Measurements from ENCODE around the gene MMRN2.

- no peak for TF ChIP-seq POLR2A (IDR thresholded peaks at IDR 0.05)
- TF ChIP-seq CTCF (IDR thresholded peaks at IDR 0.05) = no peak
Observed at GRCh38 chr10:86951184-86951761, 6.1 kb downstream of the MMRN2 start.
